ENCODE data around the gene MINDY4B. TPM values are rescaled to one million over a fixed set of nuclear protein-coding genes. Genes with fewer than 3 reads are reported as not detected.

The MINDY4B gene
- total RNA-seq, 3 donors from 2014 or later = not detected

GRCh38 chr3:150922611-150923010 lies 17.4 kb upstream of the MINDY4B start:
- DNase-seq (no peak), ATAC-seq (no peak)
- no peak for TF ChIP-seq CTCF (IDR thresholded peaks at IDR 0.05)
- no peaks in the 10 kb centered on the region for H3K9me3 ChIP-seq
- no peaks in the 10 kb centered on the region for H3K4me1 ChIP-seq (ENCODE audit: low read depth)
- no peak overlapping the region for H3K4me3 ChIP-seq
- intact Hi-C loops (cut with DNase I, micrococcal nuclease) = no loop called here
- H3K36me3 ChIP-seq (ENCODE audit: low read depth) = no peaks in the 10 kb centered on the region

- Histone ChIP-seq H3K4me1 (ENCODE audit: low read depth) (no peaks in the 10 kb centered on the region), H3K9me3 (no peaks in the 10 kb centered on the region), H3K4me3 (no peak overlapping the region), H3K36me3 (ENCODE audit: low read depth) (no peaks in the 10 kb centered on the region)
- intact Hi-C loops (cut with DNase I, micrococcal nuclease) = no loop called here
- TF ChIP-seq CTCF (IDR thresholded peaks at IDR 0.05) = no peak
- no peak for ATAC-seq
- DNase-seq = no peak
These were observed 16.0 kb upstream of the MINDY4B start for GRCh38 chr3:150921209-150921608.

- Histone ChIP-seq H3K4me3 (no peak overlapping the region), H3K9me3 (no peaks in the 10 kb centered on the region), H3K4me1 (ENCODE audit: low read depth) (no peaks in the 10 kb centered on the region), H3K36me3 (ENCODE audit: low read depth) (no peaks in the 10 kb centered on the region)
- no peak for TF ChIP-seq CTCF (IDR thresholded peaks at IDR 0.05)
- intact Hi-C loops (cut with DNase I, micrococcal nuclease) = no loop called here
- ATAC-seq (no peak), DNase-seq (no peak)
These were observed 15.0 kb upstream of the MINDY4B start for GRCh38 chr3:150920236-150920635.

GRCh38 chr3:150917951-150918350 lies 12.7 kb upstream of the MINDY4B start:
- intact Hi-C loops (cut with DNase I, micrococcal nuclease) = no loop called here
- DNase-seq = no peak
- Histone ChIP-seq H3K4me3 (no peak overlapping the region), H3K36me3 (ENCODE audit: low read depth) (no peaks in the 10 kb centered on the region), H3K4me1 (ENCODE audit: low read depth) (no peaks in the 10 kb centered on the region), H3K9me3 (no peaks in the 10 kb centered on the region)
- no peak for TF ChIP-seq CTCF (IDR thresholded peaks at IDR 0.05)
- no peak for ATAC-seq

- no peaks in the 10 kb centered on the region for H3K36me3 ChIP-seq (ENCODE audit: low read depth)
- H3K4me1 ChIP-seq (ENCODE audit: low read depth) = no peaks in the 10 kb centered on the region
- H3K4me3 ChIP-seq = no peak overlapping the region
- DNase-seq (no peak), ATAC-seq (no peak)
- no peaks in the 10 kb centered on the region for H3K9me3 ChIP-seq
- intact Hi-C loops (cut with DNase I, micrococcal nuclease) = no loop called here
- TF ChIP-seq CTCF (IDR thresholded peaks at IDR 0.05) = no peak
These were observed 8.1 kb upstream of the MINDY4B start for GRCh38 chr3:150913133-150913922.
